CD4-positive, alpha-beta T cell (primary cell): ENCODE data around the gene QTRT2. TPM values are rescaled to one million over a fixed set of nuclear protein-coding genes. Genes with fewer than 3 reads are reported as not detected.

Experiments used
- ATAC-seq: fragments of 200-7000 bp; cut with Tn5 transposase; one replicate; pipeline ENCODE4 v1.10.0; 2022; ENCODE audit warnings: mild to moderate bottlenecking; ENCODE audit not compliant: poor library complexity
- CTCF ChIA-PET: fragments of 350-600 bp; sonication (Branson Sonifier 250); formaldehyde crosslinking; loops from one replicate; lab custom pipeline; 2021; ENCODE audit warnings: antibody characterized with exemption, inconsistent platforms; lab: Charles Lee
- POLR2A ChIA-PET: fragments of 350-600 bp; sonication (Branson Sonifier 250); formaldehyde crosslinking; loops from one replicate; lab custom pipeline; 2021; ENCODE audit warnings: antibody characterized with exemption, inconsistent platforms; lab: Charles Lee
- DNase-seq, 14 experiments: peaks; one replicate each; pipeline ENCODE4 v3.0.0-alpha.2; 2013 to 2020; ENCODE audit warnings: mixed read lengths in 2 of 14
- H3K27ac ChIP-seq, 2 donors: one replicate each; pipeline versions ENCODE4 v1.5.1 to v1.7.0; 2013; ENCODE audit warnings: low read length in 2 of 2, low read depth in 1 of 2, mild to moderate bottlenecking in 1 of 2
- H3K27me3 ChIP-seq, 2 experiments: 1 replicate in 1 of 2; 2 replicates in 1 of 2; pipeline versions ENCODE4 v1.6.1 to v1.7.0; 2013; ENCODE audit warnings: low read length in 2 of 2, control low read depth in 1 of 2, mild to moderate bottlenecking in 1 of 2, moderate library complexity in 1 of 2; ENCODE audit not compliant: insufficient read depth in 2 of 2, control insufficient read depth in 1 of 2
- H3K36me3 ChIP-seq: one replicate; pipeline ENCODE4 v1.6.1; 2013; ENCODE audit warnings: low read length, control low read depth; ENCODE audit not compliant: insufficient read depth
- H3K4me1 ChIP-seq: one replicate; pipeline ENCODE4 v1.6.1; 2013; ENCODE audit warnings: low read length, control low read depth; ENCODE audit not compliant: insufficient read depth
- H3K4me3 ChIP-seq: one replicate; pipeline ENCODE4 v1.5.1; 2013; ENCODE audit warnings: mild to moderate bottlenecking, low read length, moderate library complexity
- H3K9me3 ChIP-seq, 2 experiments: 1 replicate in 1 of 2; 2 replicates in 1 of 2; pipeline versions ENCODE4 v1.6.1 to v1.7.0; 2013; ENCODE audit warnings: low read length in 2 of 2, mild to moderate bottlenecking in 2 of 2, control low read depth in 1 of 2, moderate library complexity in 1 of 2; ENCODE audit not compliant: control insufficient read depth in 1 of 2, insufficient read depth in 1 of 2
- H3K27ac Mint-ChIP-seq: one replicate; pipeline ENCODE4 v1.8.0; 2020; ENCODE audit warnings: mixed read lengths
- H3K27me3 Mint-ChIP-seq: one replicate; pipeline ENCODE4 v1.8.0; 2021; ENCODE audit warnings: mixed read lengths
- H3K36me3 Mint-ChIP-seq: one replicate; pipeline ENCODE4 v1.8.0; 2021; ENCODE audit warnings: low read depth, mixed read lengths
- H3K4me1 Mint-ChIP-seq: one replicate; pipeline ENCODE4 v1.8.0; 2021; ENCODE audit warnings: low read depth, mixed read lengths
- H3K4me3 Mint-ChIP-seq: one replicate; pipeline ENCODE4 v1.8.0; 2020; ENCODE audit warnings: mild to moderate bottlenecking, mixed read lengths
- H3K9me3 Mint-ChIP-seq: one replicate; pipeline ENCODE4 v1.8.0; 2020; ENCODE audit warnings: mixed read lengths
- intact Hi-C, 2 experiments: fragments of 100-400 bp; cut with DNase I in 1 of 2; cut with micrococcal nuclease in 1 of 2; formaldehyde crosslinking; loops; one replicate each; pipeline versions ENCODE4 v1.15.1 to v1.9.0; 2023 to 2025; cut with DNase I, micrococcal nuclease
- total RNA-seq, 174 experiments: library from RNA in 2 of 174; stranded (reverse) in 2 of 174; gene quantifications; one replicate each; pipeline ENCODE4 v1.2.3 and lab custom pipeline; 2021 to 2026
- TF ChIP-seq, protein P1 (sequence below): fragments of 200-600 bp; IDR thresholded peaks from one replicate; pipeline ENCODE4 v1.8.0; 2022; ENCODE audit warnings: antibody characterized with exemption, mild to moderate bottlenecking

The QTRT2 gene
- total RNA-seq, 2 experiments from 2014 or later, result 22.8 to 27.0 TPM

- intact Hi-C loops, result no loop called here
- CTCF ChIA-PET, result no interaction called here
- POLR2A ChIA-PET, result no interaction called here
- H3K36me3 Mint-ChIP-seq, result peaks cover 98% of the 10 kb centered on the region
- Histone ChIP-seq H3K27me3 (no peaks in the 10 kb centered on the region), H3K4me1 (no peaks in the 10 kb centered on the region), H3K36me3 (peaks cover 89% of the 10 kb centered on the region), H3K9me3 (no peaks in the 10 kb centered on the region), H3K4me3 (no peak overlapping the region), H3K27ac (no peak overlapping the region)
- H3K27ac Mint-ChIP-seq, result no peak overlapping the region
- H3K9me3 Mint-ChIP-seq, result no peaks in the 10 kb centered on the region
- ATAC-seq, result no peak
- no peaks in the 10 kb centered on the region for H3K27me3 Mint-ChIP-seq
- no peak for DNase-seq
- TF ChIP-seq, protein P1, sequence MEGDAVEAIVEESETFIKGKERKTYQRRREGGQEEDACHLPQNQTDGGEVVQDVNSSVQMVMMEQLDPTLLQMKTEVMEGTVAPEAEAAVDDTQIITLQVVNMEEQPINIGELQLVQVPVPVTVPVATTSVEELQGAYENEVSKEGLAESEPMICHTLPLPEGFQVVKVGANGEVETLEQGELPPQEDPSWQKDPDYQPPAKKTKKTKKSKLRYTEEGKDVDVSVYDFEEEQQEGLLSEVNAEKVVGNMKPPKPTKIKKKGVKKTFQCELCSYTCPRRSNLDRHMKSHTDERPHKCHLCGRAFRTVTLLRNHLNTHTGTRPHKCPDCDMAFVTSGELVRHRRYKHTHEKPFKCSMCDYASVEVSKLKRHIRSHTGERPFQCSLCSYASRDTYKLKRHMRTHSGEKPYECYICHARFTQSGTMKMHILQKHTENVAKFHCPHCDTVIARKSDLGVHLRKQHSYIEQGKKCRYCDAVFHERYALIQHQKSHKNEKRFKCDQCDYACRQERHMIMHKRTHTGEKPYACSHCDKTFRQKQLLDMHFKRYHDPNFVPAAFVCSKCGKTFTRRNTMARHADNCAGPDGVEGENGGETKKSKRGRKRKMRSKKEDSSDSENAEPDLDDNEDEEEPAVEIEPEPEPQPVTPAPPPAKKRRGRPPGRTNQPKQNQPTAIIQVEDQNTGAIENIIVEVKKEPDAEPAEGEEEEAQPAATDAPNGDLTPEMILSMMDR, result no peak
- H3K4me1 Mint-ChIP-seq, result no peaks in the 10 kb centered on the region
- H3K4me3 Mint-ChIP-seq, result no peak overlapping the region
These were observed 23.7 kb downstream of the QTRT2 start for GRCh38 chr3:114080201-114080600.

DNA sequence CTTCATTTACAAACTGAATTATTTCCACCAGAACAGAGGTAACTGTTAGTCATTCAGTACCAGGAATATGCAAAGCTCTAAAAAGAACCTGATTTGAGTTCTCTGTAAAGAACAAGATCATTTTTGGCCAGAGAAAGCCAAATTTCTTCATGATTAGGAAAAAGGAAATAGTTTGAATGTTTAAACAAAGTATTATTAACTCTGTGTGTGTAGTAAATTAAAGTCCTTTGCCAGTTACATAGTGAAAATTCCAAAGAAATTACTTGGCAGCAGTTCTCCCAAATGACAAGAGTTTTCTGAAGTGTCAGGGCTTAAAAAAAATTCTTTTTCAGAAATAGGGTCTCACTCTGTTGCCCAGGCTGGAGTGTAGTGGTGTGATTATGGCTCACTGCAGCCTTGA is 24.5 kb downstream of the QTRT2 start:
- Mint-ChIP-seq H3K4me3 (no peak overlapping the region), H3K9me3 (no peaks in the 10 kb centered on the region), H3K27ac (no peak overlapping the region), H3K27me3 (no peaks in the 10 kb centered on the region), H3K36me3 (peaks cover 98% of the 10 kb centered on the region), H3K4me1 (no peaks in the 10 kb centered on the region)
- H3K27me3 ChIP-seq, result no peaks in the 10 kb centered on the region
- intact Hi-C loops, result no loop called here
- no peak overlapping the region for H3K4me3 ChIP-seq
- POLR2A ChIA-PET, result no interaction called here
- ATAC-seq (no peak), DNase-seq (no peak)
- CTCF ChIA-PET, result no interaction called here
- H3K9me3 ChIP-seq, result no peaks in the 10 kb centered on the region
- TF ChIP-seq, protein P1, result no peak
- no peaks in the 10 kb centered on the region for H3K4me1 ChIP-seq
- H3K27ac ChIP-seq, result no peak overlapping the region
- H3K36me3 ChIP-seq, result peaks cover 88% of the 10 kb centered on the region

DNA sequence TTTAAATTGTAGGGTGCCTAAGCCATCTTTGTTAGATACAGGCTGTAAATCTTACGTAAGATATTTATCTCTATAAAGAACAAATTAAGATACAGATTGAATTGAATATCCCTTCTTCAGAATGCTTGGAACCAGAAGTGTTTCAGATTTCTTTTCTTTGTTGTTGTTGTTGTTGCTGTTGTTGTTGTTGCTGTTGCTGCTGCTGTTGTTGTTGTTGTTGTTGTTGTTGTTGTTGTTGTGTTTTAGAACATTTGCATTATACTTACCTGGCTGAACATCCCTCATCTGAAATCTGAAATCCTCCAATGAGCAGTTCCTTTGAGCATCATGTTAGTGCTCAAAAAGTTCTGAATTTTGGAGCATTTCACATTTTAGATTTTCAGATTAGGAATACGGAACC is 26.6 kb downstream of the QTRT2 start:
- H3K36me3 ChIP-seq, result peaks cover 83% of the 10 kb centered on the region
- ATAC-seq, result no peak
- no peaks in the 10 kb centered on the region for H3K9me3 ChIP-seq
- POLR2A ChIA-PET, result no interaction called here
- no peaks in the 10 kb centered on the region for H3K4me1 ChIP-seq
- TF ChIP-seq, protein P1, result no peak
- H3K4me1 Mint-ChIP-seq, result no peaks in the 10 kb centered on the region
- CTCF ChIA-PET, result no interaction called here
- no peak for DNase-seq
- H3K27ac Mint-ChIP-seq, result no peak overlapping the region
- peaks cover 98% of the 10 kb centered on the region for H3K36me3 Mint-ChIP-seq
- H3K27me3 Mint-ChIP-seq, result no peaks in the 10 kb centered on the region
- no peak overlapping the region for H3K27ac ChIP-seq
- H3K9me3 Mint-ChIP-seq, result no peaks in the 10 kb centered on the region
- no peak overlapping the region for H3K4me3 ChIP-seq
- intact Hi-C loops, result no loop called here
- no peak overlapping the region for H3K4me3 Mint-ChIP-seq
- H3K27me3 ChIP-seq, result no peaks in the 10 kb centered on the region
